Tibial nerve (tissue), 4 donors: ENCODE data around the gene NOL4L. TPM values are rescaled to one million over a fixed set of nuclear protein-coding genes. Genes with fewer than 3 reads are reported as not detected.

ENCODE experiments used
- DNase-seq, 2 donors: peaks; one replicate each; pipeline ENCODE4 v3.0.0-alpha.2; 2019; ENCODE audit warnings: low spot score in 2 of 2
- H3K27ac ChIP-seq, 4 donors: fragments of 200-600 bp; sonication (generic) in 3 of 4; one replicate each; pipeline ENCODE4 v1.5.1; 2017 to 2019; ENCODE audit warnings: mild to moderate bottlenecking in 1 of 4
- H3K27me3 ChIP-seq, 2 donors: fragments of 200-600 bp; sonication (generic) in 1 of 2; one replicate each; pipeline versions ENCODE4 v1.5.1 to v1.6.0; 2017 to 2019
- H3K36me3 ChIP-seq, 3 donors: fragments of 200-600 bp; sonication (generic); one replicate each; pipeline ENCODE4 v1.5.1; 2018 to 2019
- H3K4me1 ChIP-seq, 4 donors: fragments of 200-600 bp; sonication (generic) in 3 of 4; one replicate each; pipeline ENCODE4 v1.5.1; 2017 to 2019
- H3K4me3 ChIP-seq, 4 donors: fragments of 200-600 bp; sonication (generic) in 3 of 4; one replicate each; pipeline ENCODE4 v1.5.1; 2017 to 2019; ENCODE audit warnings: mild to moderate bottlenecking in 1 of 4, moderate library complexity in 1 of 4
- H3K9me3 ChIP-seq, 4 donors: fragments of 200-600 bp; sonication (generic) in 3 of 4; one replicate each; pipeline ENCODE4 v1.5.1; 2017 to 2019
- EP300 ChIP-seq, 2 donors: sonication (generic); formaldehyde crosslinking; IDR thresholded peaks; one replicate each; pipeline ENCODE4 v1.6.1; 2017; ENCODE audit warnings: antibody characterized with exemption in 2 of 2, mild to moderate bottlenecking in 1 of 2
- POLR2A ChIP-seq, 2 donors: fragments of 450-650 bp; IDR thresholded peaks; one replicate each; pipeline ENCODE4 v1.6.1; 2017; ENCODE audit warnings: antibody characterized with exemption in 2 of 2, mild to moderate bottlenecking in 2 of 2, moderate library complexity in 2 of 2
- WGBS, 2 donors: methylation state at CpG; one replicate each; pipeline ENCODE4 v1.1.5; 2018; 5-methylcytosine and 5-hydroxymethylcytosine counted together
- total RNA-seq, 4 donors: library from RNA; depleted of rRNA; stranded (reverse); fragments of >200 nt; gene quantifications; one replicate each; pipeline ENCODE4 v1.1.0, GENCODE V29; 2016
- TF ChIP-seq, protein P1 (sequence below), 5 experiments: fragments of 200-600 bp in 3 of 5; fragments of 450-650 bp in 2 of 5; sonication (generic) in 3 of 5; IDR thresholded peaks; one replicate each; pipeline ENCODE4 v1.5.1; 2016 to 2019; ENCODE audit warnings: antibody characterized with exemption in 5 of 5, mild to moderate bottlenecking in 3 of 5, moderate library complexity in 2 of 5

The NOL4L gene
- total RNA-seq, 4 donors from 2014 or later: 11.5 to 22.3 (median 19.9) TPM

DNA sequence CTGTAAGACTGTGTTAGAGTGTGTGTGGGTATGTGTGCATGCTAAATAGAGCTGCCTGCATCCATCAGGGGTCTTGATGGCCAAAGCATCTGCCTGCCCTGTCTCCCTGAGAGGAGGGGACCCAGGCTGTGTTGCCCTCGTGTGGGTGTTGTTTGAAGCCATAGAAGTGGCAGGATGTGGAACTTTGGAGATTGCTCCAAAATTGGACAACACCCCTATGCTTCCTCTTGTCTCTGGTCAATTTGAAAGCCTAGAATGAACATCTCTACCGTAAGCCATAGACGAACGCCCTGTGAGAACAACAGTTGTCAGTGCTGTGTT is 144.4 kb downstream of the NOL4L start:
- Histone ChIP-seq H3K4me3 (no peak overlapping the region), H3K36me3 (peaks cover 0 to 56% (median 15%) of the 10 kb centered on the region in 3 donors), H3K9me3 (no peaks in the 10 kb centered on the region), H3K27me3 (no peaks in the 10 kb centered on the region), H3K4me1 (peaks cover 0 to 32% (median 3%) of the 10 kb centered on the region in 4 donors), H3K27ac (no peak overlapping the region)
- DNase-seq: no peak
- WGBS, 2 donors: 80 to 87% methylated on average over 4 of the region's 4 CpGs
- TF ChIP-seq, protein P1, sequence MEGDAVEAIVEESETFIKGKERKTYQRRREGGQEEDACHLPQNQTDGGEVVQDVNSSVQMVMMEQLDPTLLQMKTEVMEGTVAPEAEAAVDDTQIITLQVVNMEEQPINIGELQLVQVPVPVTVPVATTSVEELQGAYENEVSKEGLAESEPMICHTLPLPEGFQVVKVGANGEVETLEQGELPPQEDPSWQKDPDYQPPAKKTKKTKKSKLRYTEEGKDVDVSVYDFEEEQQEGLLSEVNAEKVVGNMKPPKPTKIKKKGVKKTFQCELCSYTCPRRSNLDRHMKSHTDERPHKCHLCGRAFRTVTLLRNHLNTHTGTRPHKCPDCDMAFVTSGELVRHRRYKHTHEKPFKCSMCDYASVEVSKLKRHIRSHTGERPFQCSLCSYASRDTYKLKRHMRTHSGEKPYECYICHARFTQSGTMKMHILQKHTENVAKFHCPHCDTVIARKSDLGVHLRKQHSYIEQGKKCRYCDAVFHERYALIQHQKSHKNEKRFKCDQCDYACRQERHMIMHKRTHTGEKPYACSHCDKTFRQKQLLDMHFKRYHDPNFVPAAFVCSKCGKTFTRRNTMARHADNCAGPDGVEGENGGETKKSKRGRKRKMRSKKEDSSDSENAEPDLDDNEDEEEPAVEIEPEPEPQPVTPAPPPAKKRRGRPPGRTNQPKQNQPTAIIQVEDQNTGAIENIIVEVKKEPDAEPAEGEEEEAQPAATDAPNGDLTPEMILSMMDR (IDR thresholded peaks at IDR 0.05): no peak
- TF ChIP-seq POLR2A (IDR thresholded peaks at IDR 0.05): no peak
- no peak for TF ChIP-seq EP300 (IDR thresholded peaks at IDR 0.05)

DNA sequence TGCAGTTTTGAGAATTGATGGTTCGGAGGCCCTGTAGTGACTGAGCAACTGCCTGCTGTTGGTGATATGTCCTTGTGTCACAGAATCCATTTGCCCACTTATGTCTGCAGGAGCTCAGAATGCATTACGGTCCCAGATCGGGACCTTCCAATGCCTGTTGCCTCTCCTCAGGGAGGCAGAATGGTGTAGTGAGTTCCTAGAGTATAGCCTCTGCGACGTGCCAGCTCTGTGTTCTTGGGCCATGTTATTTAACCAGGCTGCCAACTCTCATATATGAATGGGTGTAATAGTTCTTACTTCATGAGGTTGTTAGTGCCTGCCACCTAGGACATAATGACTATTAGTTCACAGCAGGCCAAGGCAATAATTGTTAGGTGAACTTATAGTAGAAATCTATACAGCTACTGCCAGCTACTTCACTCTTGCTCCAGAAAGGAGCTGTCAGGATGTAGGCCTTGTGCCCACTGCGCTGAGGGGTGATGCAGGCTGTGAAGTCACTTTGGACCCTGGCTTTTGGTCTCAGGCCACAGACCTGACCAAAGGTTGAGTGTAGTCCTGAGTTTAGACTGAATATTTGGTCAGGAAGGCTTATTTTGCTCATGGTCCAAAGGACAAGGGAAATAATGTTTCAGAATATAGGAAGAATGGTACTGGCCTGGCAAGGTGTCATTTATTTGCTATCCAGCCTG is 144.9 kb downstream of the NOL4L start:
- Histone ChIP-seq H3K4me3 (no peak overlapping the region), H3K9me3 (no peaks in the 10 kb centered on the region), H3K27me3 (no peaks in the 10 kb centered on the region), H3K27ac (no peak overlapping the region), H3K4me1 (peaks cover 0 to 27% (median 2%) of the 10 kb centered on the region in 4 donors), H3K36me3 (peaks cover 0 to 58% (median 20%) of the 10 kb centered on the region in 3 donors)
- no peak for DNase-seq
- 79 to 99% methylated on average over 6 of the region's 6 CpGs for WGBS, 2 donors
- no peak for TF ChIP-seq POLR2A (IDR thresholded peaks at IDR 0.05)
- TF ChIP-seq EP300 (IDR thresholded peaks at IDR 0.05): no peak
- TF ChIP-seq, protein P1 (IDR thresholded peaks at IDR 0.05): no peak

DNA sequence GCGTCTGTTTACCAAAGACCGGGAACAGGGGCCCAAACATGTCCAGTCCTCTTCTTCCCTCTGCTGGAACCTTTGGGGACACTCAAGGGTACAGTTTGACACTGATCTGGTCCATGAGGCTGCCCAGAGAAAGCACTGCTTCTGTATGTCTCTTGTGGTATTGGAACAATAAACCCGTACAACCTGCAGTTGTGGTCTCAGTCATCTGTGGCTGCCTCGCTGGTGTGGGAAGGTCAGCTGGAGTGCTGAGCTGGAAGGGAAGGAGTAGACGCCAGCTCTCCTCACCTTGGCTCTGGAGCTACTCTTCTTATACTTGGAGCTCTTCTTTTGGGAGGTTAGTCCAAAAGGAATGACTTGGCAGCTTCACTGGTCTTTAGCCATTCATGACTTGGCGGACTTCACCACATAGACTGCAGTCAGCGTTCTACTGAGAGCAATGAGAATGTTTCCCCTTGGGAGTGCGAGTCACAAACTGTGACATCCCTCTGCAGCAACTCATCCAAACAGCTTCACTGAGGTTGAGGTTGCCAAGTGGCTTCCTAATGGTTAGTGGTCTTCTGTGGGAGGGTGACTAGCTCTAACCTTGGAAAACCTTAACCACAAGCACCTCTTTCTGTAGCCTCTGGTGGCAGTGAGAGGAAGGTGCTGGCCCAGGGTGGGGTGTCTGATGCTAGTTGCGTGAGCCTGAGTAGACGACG is 145.9 kb downstream of the NOL4L start:
- H3K4me1 ChIP-seq: peaks cover 0 to 24% (median 2%) of the 10 kb centered on the region in 4 donors
- H3K4me3 ChIP-seq: no peak overlapping the region
- peaks cover 0 to 67% (median 22%) of the 10 kb centered on the region in 3 donors for H3K36me3 ChIP-seq
- no peak overlapping the region for H3K27ac ChIP-seq
- no peak for DNase-seq
- H3K9me3 ChIP-seq: no peaks in the 10 kb centered on the region
- H3K27me3 ChIP-seq: no peaks in the 10 kb centered on the region
- WGBS, 2 donors: 69 to 77% methylated on average over 11 of the region's 11 CpGs
- TF ChIP-seq, protein P1 (IDR thresholded peaks at IDR 0.05): no peak
- no peak for TF ChIP-seq POLR2A (IDR thresholded peaks at IDR 0.05)
- TF ChIP-seq EP300 (IDR thresholded peaks at IDR 0.05): no peak

DNA sequence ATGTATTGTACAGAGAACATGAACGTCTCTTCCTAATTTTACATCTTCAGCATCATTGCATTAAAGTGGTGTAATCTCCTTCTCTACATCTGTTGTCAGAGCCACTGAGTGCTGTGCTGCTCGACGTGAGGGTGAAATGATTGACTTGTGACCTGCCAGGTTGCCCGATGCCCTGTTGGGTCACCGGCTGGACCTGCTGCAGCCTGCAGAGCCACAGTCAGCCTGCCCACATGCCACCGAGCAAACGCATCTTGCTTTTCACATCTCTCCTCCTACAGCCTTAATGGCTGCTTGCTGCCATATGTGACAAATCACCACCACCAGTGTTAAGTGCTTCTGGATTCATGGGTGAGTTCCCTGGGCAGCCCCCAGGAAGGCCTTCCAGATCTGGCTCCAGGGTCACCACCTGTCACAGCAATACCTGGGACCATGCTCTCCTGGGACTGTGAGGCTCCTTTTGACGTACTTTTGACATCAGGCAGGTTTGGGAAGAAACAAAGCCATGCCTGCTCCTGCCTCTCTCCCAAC is 146.7 kb downstream of the NOL4L start:
- Histone ChIP-seq H3K27ac (no peak overlapping the region), H3K4me3 (no peak overlapping the region), H3K27me3 (no peaks in the 10 kb centered on the region), H3K4me1 (peaks cover 0 to 16% (median 0%) of the 10 kb centered on the region in 4 donors), H3K9me3 (no peaks in the 10 kb centered on the region), H3K36me3 (peaks cover 0 to 72% (median 22%) of the 10 kb centered on the region in 3 donors)
- TF ChIP-seq, protein P1 (IDR thresholded peaks at IDR 0.05): no peak
- TF ChIP-seq EP300 (IDR thresholded peaks at IDR 0.05): no peak
- TF ChIP-seq POLR2A (IDR thresholded peaks at IDR 0.05): no peak
- WGBS, 2 donors: 84 to 86% methylated on average over 8 of the region's 8 CpGs
- DNase-seq: no peak
